Measurements from ENCODE around the gene SIPA1L3. TPM values are rescaled to one million over a fixed set of nuclear protein-coding genes. Genes with fewer than 3 reads are reported as not detected.

SIPA1L3 gene
- total and polyA plus RNA-seq, 2 of the 13 experiments (the other 11 are each of a cell fraction or from before 2014, with no cell fraction given): 5.5 to 7.7 TPM

- no peak for ATAC-seq
- H3K27me3 ChIP-seq (ENCODE audit: control insufficient read depth in 1 of 2, insufficient read depth in 2 of 2, low read length in 2 of 2): peaks cover 4 to 20% of the 10 kb centered on the region in 2 experiments; a peak in 3 of 5 replicates
- FAIRE-seq: no peak
- H2AFZ ChIP-seq (ENCODE audit: low read length): no peak overlapping the region
- H3K4me1 ChIP-seq (ENCODE audit: insufficient read depth, low read length): peaks cover 43% of the 10 kb centered on the region
- no peaks in the 10 kb centered on the region for H3K79me2 ChIP-seq (ENCODE audit: insufficient read depth, low read length)
- ChIA-PET POLR2A (interaction anchor here (1.1 to 1.2 kb wide), 2 partner anchors 14 to 54 kb away, joined by 3 to 4 read pairs; no protein-coding TSS in a partner anchor), CTCF (ENCODE audit: low intra/inter-chr PET ratio, low total read pairs) (no interaction called here)
- H3K9ac ChIP-seq (ENCODE audit: insufficient read depth, low read depth, low read length): no peak overlapping the region
- H3K4me3 ChIP-seq (replicated peaks in 1 of 3; ENCODE audit: insufficient read depth in 1 of 3, low read depth in 2 of 3, low read length in 3 of 3): peak overlapping the region in 1 of 3 experiments; percentile 51; a peak in 1 of 6 replicates
- 9% methylated on average over 10 of the region's 10 CpGs for WGBS (ENCODE audit: low lambda C conversion rate)
- no peaks in the 10 kb centered on the region for H3K9me3 ChIP-seq (ENCODE audit: low read length)
- H3K27ac ChIP-seq (ENCODE audit: extremely low read length, insufficient read depth, low read length): no peak overlapping the region
- BruUV-seq (replicated peaks): no TSS peak
- in situ Hi-C loops (cut with HindIII; ENCODE audit: extremely low pct_ligation_motif_present, low pct_unique_long_range_greater_than_20kb): no loop called here
- intact Hi-C loops (cut with micrococcal nuclease; ENCODE audit: unreplicated experiment): loop anchor here (5.0 kb wide), 1 partner anchor 71 kb away; no protein-coding TSS in a partner anchor
- H3K4me2 ChIP-seq (ENCODE audit: low read depth, low read length): peak overlapping the region; percentile 60
- DNase-seq (ENCODE audit: low spot score): no peak
- H3K36me3 ChIP-seq (replicated peaks in 1 of 2; ENCODE audit: control insufficient read depth in 1 of 2, insufficient read depth in 2 of 2, low read length in 2 of 2): no peaks in the 10 kb centered on the region
- TF ChIP-seq ZNF317 (CRISPR knock-in tag; IDR thresholded peaks at IDR 0.05) (no peak), ZNF329 (CRISPR knock-in tag; IDR thresholded peaks at IDR 0.05; ENCODE audit: low read depth) (no peak), EEA1 (CRISPR knock-in tag; IDR thresholded peaks at IDR 0.05; ENCODE audit: borderline replicate concordance) (no peak), ZNF362 (CRISPR knock-in tag; IDR thresholded peaks at IDR 0.05; ENCODE audit: borderline replicate concordance) (no peak), HNRNPH1 (optimal IDR thresholded peaks at IDR 0.05; ENCODE audit: low read depth, low read length) (no peak), ZNF75D (CRISPR knock-in tag; IDR thresholded peaks at IDR 0.05; ENCODE audit: borderline replicate concordance) (no peak), SMC3 (IDR thresholded peaks at IDR 0.05; ENCODE audit: low read length) (no peak), ZNF318 (CRISPR knock-in tag; IDR thresholded peaks at IDR 0.05) (no peak), ELF3 (CRISPR knock-in tag; IDR thresholded peaks at IDR 0.05) (no peak), SMAD9 (CRISPR knock-in tag; IDR thresholded peaks at IDR 0.05) (no peak), PRDM4 (CRISPR knock-in tag; IDR thresholded peaks at IDR 0.05; ENCODE audit: borderline replicate concordance) (no peak), KLF6 (CRISPR knock-in tag; IDR thresholded peaks at IDR 0.05) (no peak)
- no peaks in the 10 kb centered on the region for H4K20me1 ChIP-seq (ENCODE audit: insufficient read depth, low read length)
These were observed 344.6 kb downstream of the SIPA1L3 start for GRCh38 chr19:38251564-38252051.
